ENCODE data around the gene GINS2. TPM values are rescaled to one million over a fixed set of nuclear protein-coding genes. Genes with fewer than 3 reads are reported as not detected.

The GINS2 gene
- total and polyA plus RNA-seq, 8 donors: 0.87 to 3.6 (median 2.0) TPM; not detected in 1

DNA sequence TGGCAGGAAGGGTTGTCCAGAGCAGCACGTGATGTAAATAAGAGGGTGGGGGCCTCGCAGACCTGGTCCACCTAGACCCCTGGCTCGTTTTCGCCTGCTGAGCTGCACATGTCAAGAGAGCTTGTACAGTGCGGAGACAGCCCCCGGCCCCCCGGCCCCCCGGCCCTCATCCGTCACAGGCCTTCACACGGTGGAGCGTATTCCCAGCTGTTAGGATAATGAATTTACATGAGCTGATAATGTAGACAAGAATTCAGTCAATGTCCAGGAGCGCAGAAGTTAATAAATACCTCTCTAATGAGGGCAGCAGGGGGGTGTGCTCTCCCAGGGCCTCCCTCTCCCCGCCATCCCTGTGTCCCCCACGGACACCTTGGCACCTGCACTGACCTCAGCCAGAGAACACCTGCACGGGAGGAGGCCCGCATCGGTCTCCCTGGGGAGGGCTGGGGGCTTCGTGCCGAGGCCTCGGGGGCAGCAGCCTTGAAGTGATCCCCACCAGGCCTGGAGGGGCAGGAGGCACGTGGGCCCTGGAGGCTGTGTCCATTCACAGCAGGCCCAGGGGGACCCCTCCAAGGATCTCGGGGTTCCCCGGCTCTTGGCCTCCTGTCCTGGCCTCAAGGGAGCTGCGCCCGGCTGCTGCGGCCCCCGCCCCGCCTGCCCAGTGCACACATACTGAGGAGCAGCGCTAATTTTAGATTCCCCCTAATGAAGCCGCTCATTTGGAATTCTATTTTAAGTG lies 61.1 kb downstream of the GINS2 start:
- intact Hi-C loops (cut with DNase I; ENCODE audit: low total_unique reads): no loop called here
- TF ChIP-seq, protein P1, sequence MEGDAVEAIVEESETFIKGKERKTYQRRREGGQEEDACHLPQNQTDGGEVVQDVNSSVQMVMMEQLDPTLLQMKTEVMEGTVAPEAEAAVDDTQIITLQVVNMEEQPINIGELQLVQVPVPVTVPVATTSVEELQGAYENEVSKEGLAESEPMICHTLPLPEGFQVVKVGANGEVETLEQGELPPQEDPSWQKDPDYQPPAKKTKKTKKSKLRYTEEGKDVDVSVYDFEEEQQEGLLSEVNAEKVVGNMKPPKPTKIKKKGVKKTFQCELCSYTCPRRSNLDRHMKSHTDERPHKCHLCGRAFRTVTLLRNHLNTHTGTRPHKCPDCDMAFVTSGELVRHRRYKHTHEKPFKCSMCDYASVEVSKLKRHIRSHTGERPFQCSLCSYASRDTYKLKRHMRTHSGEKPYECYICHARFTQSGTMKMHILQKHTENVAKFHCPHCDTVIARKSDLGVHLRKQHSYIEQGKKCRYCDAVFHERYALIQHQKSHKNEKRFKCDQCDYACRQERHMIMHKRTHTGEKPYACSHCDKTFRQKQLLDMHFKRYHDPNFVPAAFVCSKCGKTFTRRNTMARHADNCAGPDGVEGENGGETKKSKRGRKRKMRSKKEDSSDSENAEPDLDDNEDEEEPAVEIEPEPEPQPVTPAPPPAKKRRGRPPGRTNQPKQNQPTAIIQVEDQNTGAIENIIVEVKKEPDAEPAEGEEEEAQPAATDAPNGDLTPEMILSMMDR (IDR thresholded peaks at IDR 0.05): no peak
- TF ChIP-seq POLR2AphosphoS5 (IDR thresholded peaks at IDR 0.05) (no peak), POLR2A (IDR thresholded peaks at IDR 0.05) (no peak), EP300 (IDR thresholded peaks at IDR 0.05) (no peak)
- H3K36me3 ChIP-seq: peaks cover 0 to 24% (median 2%) of the 10 kb centered on the region in 4 donors
- no peaks in the 10 kb centered on the region for H3K27me3 ChIP-seq
- H3K4me1 ChIP-seq: peaks cover 69 to 87% (median 76%) of the 10 kb centered on the region in 4 donors
- peak overlapping the region in 2 of 5 donors; percentile 1 to 56 for H3K27ac ChIP-seq
- DNase-seq: peak in 1 of 2 donors; percentile 54
- peaks cover 0 to 9% (median 3%) of the 10 kb centered on the region in 4 donors for H3K9me3 ChIP-seq
- no peak overlapping the region for H3K4me3 ChIP-seq
- whole genome bisulfite sequencing, 5 donors: 72 to 80% (median 77%) methylated on average over 19 to 30 of the region's 30 CpGs

DNA sequence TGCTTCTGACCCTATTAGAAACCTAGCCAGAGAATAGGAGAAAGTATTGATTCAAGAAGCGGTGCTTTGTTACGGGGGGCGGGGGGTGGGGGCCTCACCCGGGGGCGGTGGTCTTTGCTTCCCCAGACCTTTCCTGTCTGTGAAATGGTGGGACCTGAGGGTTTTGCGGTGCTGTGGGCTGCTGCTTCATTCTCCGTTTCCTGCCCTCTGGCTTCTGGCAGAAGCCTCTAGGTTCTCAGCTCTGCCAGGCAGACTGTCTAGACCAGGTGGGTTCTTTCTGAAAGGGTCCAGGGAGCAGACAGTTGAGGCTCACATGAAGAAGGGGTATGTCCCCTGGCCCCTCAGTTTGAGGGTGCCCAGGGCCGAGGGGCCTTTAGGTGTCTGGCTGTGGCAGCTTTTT lies 61.7 kb downstream of the GINS2 start:
- Histone ChIP-seq H3K27ac (peak overlapping the region in 1 of 5 donors; percentile 52), H3K27me3 (no peaks in the 10 kb centered on the region), H3K36me3 (peaks cover 0 to 24% (median 2%) of the 10 kb centered on the region in 4 donors), H3K9me3 (peaks cover 0 to 9% (median 3%) of the 10 kb centered on the region in 4 donors), H3K4me1 (peaks cover 71 to 87% (median 77%) of the 10 kb centered on the region in 4 donors), H3K4me3 (no peak overlapping the region)
- intact Hi-C loops (cut with DNase I; ENCODE audit: low total_unique reads): no loop called here
- WGBS, 5 donors: 32 to 53% (median 42%) methylated on average over 8 of the region's 8 CpGs
- no peak for TF ChIP-seq POLR2AphosphoS5 (IDR thresholded peaks at IDR 0.05)
- no peak for TF ChIP-seq EP300 (IDR thresholded peaks at IDR 0.05)
- TF ChIP-seq, protein P1 (IDR thresholded peaks at IDR 0.05): no peak
- TF ChIP-seq POLR2A (IDR thresholded peaks at IDR 0.05): no peak
- no peak for DNase-seq

Small RNA genes within 50 kb of the gene (small RNA-seq; reads per million reads assigned to genes)
- gene RN7SL381P: 0 to 0.31 (median 0.03) reads per million in 4 donors

Other genes with a start within 250 kb of the GINS2 start
- gene GSE1, start 75.6 kb downstream of the GINS2 start, total RNA-seq: 100 to 1,000 TPM in 4 of 5 donors, 10 to 100 TPM in 1; 58.2 to 294 (median 141) TPM
- gene GSE1, start 75.6 kb downstream of the GINS2 start, polyA plus RNA-seq: 10 to 100 TPM; 11.8 to 21.1 (median 12.9) TPM
- gene C16orf74, start 62.1 kb upstream of the GINS2 start, total RNA-seq: 10 to 100 TPM in 1 of 5 donors, 1 to 10 TPM in 2, not detected in 2; 1.1 to 24.9 (median 2.9) TPM
- 10 to 100 TPM in 1 of 3 donors, 1 to 10 TPM in 1, not detected in 1; 4.6 to 12.4 TPM for gene C16orf74, start 62.1 kb upstream of the GINS2 start, polyA plus RNA-seq
- gene EMC8, start 110.6 kb upstream of the GINS2 start, total RNA-seq: 10 to 100 TPM in 4 of 5 donors, 1 to 10 TPM in 1; 1.8 to 38.8 (median 20.0) TPM
- gene EMC8, start 110.6 kb upstream of the GINS2 start, polyA plus RNA-seq: 10 to 100 TPM; 10.5 to 18.0 (median 11.3) TPM
- gene COX4I1, start 110.7 kb upstream of the GINS2 start, total RNA-seq: 100 to 1,000 TPM in 4 of 5 donors, 10 to 100 TPM in 1; 57.2 to 703 (median 434) TPM
- gene COX4I1, start 110.7 kb upstream of the GINS2 start, polyA plus RNA-seq: 1,000 to 10,000 TPM; 1,255 to 1,368 (median 1,353) TPM
- gene IRF8, start 210.2 kb upstream of the GINS2 start, total RNA-seq: 10 to 100 TPM; 10.3 to 49.8 (median 20.3) TPM
- 1 to 10 TPM; 5.2 to 8.2 (median 7.3) TPM for gene IRF8, start 210.2 kb upstream of the GINS2 start, polyA plus RNA-seq

Measured in stomach (tissue), 9 donors.